OCI-LY7 (cell line): ENCODE data around the gene SLC29A3. TPM values are rescaled to one million over a fixed set of nuclear protein-coding genes. Genes with fewer than 3 reads are reported as not detected.

Source experiments
- BruUV-seq: library from RNA; stranded (reverse); fragments of 400-500 nt; replicated peaks from 2 replicates; lab custom pipeline; 2021; lab: Mats Ljungman, UMichigan
- CTCF ChIA-PET: fragments of 300-600 bp; sonication (Branson Sonifier 250); formaldehyde crosslinking; loops from one replicate; lab custom pipeline; 2022; ENCODE audit warnings: antibody characterized with exemption; ENCODE audit not compliant: unreplicated experiment; lab: Charles Lee
- POLR2A ChIA-PET: fragments of 300-600 bp; sonication (Branson Sonifier 250); formaldehyde crosslinking; loops from one replicate; lab custom pipeline; 2022; ENCODE audit warnings: antibody characterized with exemption; lab: Charles Lee
- DNase-seq: peaks from one replicate; pipeline ENCODE4 v3.0.0-alpha.2; 2015; ENCODE audit warnings: low spot score
- H2AFZ ChIP-seq: fragments of 200-600 bp; sonication (generic), shearing (Covaris generic); 2 replicates; pipeline ENCODE4 v1.6.1; 2014; ENCODE audit warnings: mild to moderate bottlenecking, antibody characterized with exemption, low read length, moderate library complexity
- H3K27ac ChIP-seq: fragments of 200-600 bp; sonication (generic); 2 replicates; pipeline ENCODE4 v1.5.1; 2014; ENCODE audit warnings: mixed run types, low read depth, mild to moderate bottlenecking, moderate library complexity, low read length, inconsistent platforms; ENCODE audit not compliant: poor library complexity, severe bottlenecking
- H3K36me3 ChIP-seq: fragments of 200-600 bp; sonication (generic); 2 replicates; pipeline ENCODE4 v1.6.1; 2014; ENCODE audit warnings: mild to moderate bottlenecking, antibody characterized with exemption, low read length, moderate library complexity, mixed read lengths; ENCODE audit not compliant: insufficient read depth
- H3K4me1 ChIP-seq: fragments of 200-600 bp; sonication (generic); 2 replicates; pipeline ENCODE4 v1.5.1; 2014; ENCODE audit warnings: mild to moderate bottlenecking, low read length; ENCODE audit not compliant: insufficient read depth, poor library complexity, severe bottlenecking
- H3K4me2 ChIP-seq: fragments of 200-600 bp; sonication (generic); 2 replicates; pipeline ENCODE4 v1.6.1; 2014; ENCODE audit warnings: mild to moderate bottlenecking, low read length
- H3K4me3 ChIP-seq: fragments of 200-600 bp; sonication (generic); 2 replicates; pipeline ENCODE4 v1.5.1; 2014; ENCODE audit warnings: mild to moderate bottlenecking, low read depth, low read length; ENCODE audit not compliant: poor library complexity, severe bottlenecking
- H3K79me2 ChIP-seq: fragments of 200-600 bp; sonication (generic); 2 replicates; pipeline ENCODE4 v1.6.1; 2016; ENCODE audit warnings: low read depth, mild to moderate bottlenecking, low read length, moderate library complexity, mixed read lengths; ENCODE audit not compliant: insufficient read depth
- H3K9me2 ChIP-seq: fragments of 200-600 bp; sonication (generic); 2 replicates; pipeline ENCODE4 v1.6.1; 2016; ENCODE audit warnings: mild to moderate bottlenecking, low read length, mixed read lengths; ENCODE audit not compliant: insufficient read depth
- H3K9me3 ChIP-seq: fragments of 200-600 bp; sonication (generic); 2 replicates; pipeline ENCODE4 v1.6.1; 2014; ENCODE audit warnings: mild to moderate bottlenecking, mixed run types, low read length, mixed read lengths
- H4K20me1 ChIP-seq: fragments of 200-600 bp; sonication (generic); 2 replicates; pipeline ENCODE4 v1.6.1; 2014; ENCODE audit warnings: mild to moderate bottlenecking, antibody characterized with exemption, low read length, moderate library complexity, mixed read lengths; ENCODE audit not compliant: insufficient read depth
- EZH2phosphoT487 ChIP-seq: fragments of 200-600 bp; sonication (generic); IDR thresholded peaks from 2 replicates; pipeline ENCODE4 v1.6.1; 2018; ENCODE audit warnings: low read depth, borderline replicate concordance, mild to moderate bottlenecking, mixed run types, antibody characterized with exemption, low read length, moderate library complexity, mixed read lengths
- intact Hi-C: fragments of 100-400 bp; cut with micrococcal nuclease; formaldehyde crosslinking; loops from one replicate; pipeline ENCODE4 v1.10.0; 2022; ENCODE audit not compliant: unreplicated experiment
- total RNA-seq, 2 experiments: library from RNA; depleted of rRNA in 1 of 2; stranded (reverse); fragments of >200 nt in 1 of 2; shearing (Covaris generic) in 1 of 2; gene quantifications; 2 replicates each; pipeline ENCODE4 v1.2.3, GENCODE V29; 2014 to 2022
- TF ChIP-seq, protein P1 (sequence below): fragments of 200-600 bp; sonication (generic); conservative IDR thresholded peaks from 2 replicates; pipeline ENCODE4 v1.5.1; 2014; ENCODE audit warnings: mild to moderate bottlenecking, antibody characterized with exemption, low read length, moderate library complexity, mixed read lengths

The SLC29A3 gene
- total RNA-seq, 2 experiments from 2014 or later: 1.7 to 8.2 TPM

- Histone ChIP-seq H3K36me3 (no peaks in the 10 kb centered on the region; the same call in 1 of the 2 replicates), H2AFZ (no peak overlapping the region), H3K4me3 (no peak overlapping the region), H3K9me3 (no peaks in the 10 kb centered on the region), H3K9me2 (no peaks in the 10 kb centered on the region), H4K20me1 (no peaks in the 10 kb centered on the region), H3K79me2 (no peaks in the 10 kb centered on the region), H3K4me2 (no peak overlapping the region), H3K4me1 (no peaks in the 10 kb centered on the region), H3K27ac (no peak overlapping the region)
- no peak for DNase-seq
- intact Hi-C loops: no loop called here
- CTCF ChIA-PET: no interaction called here
- BruUV-seq: no TSS peak
- POLR2A ChIA-PET: no interaction called here
- TF ChIP-seq EZH2phosphoT487: no peak
- TF ChIP-seq, protein P1, sequence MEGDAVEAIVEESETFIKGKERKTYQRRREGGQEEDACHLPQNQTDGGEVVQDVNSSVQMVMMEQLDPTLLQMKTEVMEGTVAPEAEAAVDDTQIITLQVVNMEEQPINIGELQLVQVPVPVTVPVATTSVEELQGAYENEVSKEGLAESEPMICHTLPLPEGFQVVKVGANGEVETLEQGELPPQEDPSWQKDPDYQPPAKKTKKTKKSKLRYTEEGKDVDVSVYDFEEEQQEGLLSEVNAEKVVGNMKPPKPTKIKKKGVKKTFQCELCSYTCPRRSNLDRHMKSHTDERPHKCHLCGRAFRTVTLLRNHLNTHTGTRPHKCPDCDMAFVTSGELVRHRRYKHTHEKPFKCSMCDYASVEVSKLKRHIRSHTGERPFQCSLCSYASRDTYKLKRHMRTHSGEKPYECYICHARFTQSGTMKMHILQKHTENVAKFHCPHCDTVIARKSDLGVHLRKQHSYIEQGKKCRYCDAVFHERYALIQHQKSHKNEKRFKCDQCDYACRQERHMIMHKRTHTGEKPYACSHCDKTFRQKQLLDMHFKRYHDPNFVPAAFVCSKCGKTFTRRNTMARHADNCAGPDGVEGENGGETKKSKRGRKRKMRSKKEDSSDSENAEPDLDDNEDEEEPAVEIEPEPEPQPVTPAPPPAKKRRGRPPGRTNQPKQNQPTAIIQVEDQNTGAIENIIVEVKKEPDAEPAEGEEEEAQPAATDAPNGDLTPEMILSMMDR: no peak
Measured at GRCh38 chr10:71362141-71362540, 43.1 kb downstream of the SLC29A3 start.

DNA sequence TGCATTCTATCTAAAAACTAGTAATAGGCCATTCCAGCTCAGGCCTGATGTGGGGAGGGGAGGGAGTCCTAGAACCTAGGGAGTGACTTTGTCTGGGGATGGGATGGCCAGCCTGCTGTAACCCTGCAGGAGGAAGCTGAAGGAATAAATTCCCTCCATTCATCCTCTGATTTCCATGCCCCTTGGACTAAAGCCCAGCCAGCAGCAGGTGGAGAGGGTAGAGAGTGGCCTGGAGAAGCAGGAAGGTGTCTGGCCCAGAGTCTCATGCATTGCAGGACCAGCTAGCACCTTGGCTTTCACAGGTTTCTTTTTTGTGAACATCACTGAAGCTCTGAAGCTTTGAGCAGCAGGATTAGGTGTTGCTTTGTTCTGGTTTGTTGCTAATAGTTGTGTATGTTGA lies 44.9 kb downstream of the SLC29A3 start:
- H3K4me1 ChIP-seq: peaks cover 7% of the 10 kb centered on the region
- H3K9me2 ChIP-seq: no peaks in the 10 kb centered on the region
- TF ChIP-seq, protein P1: no peak
- no peak for TF ChIP-seq EZH2phosphoT487
- H3K9me3 ChIP-seq: no peaks in the 10 kb centered on the region
- intact Hi-C loops: no loop called here
- no peak overlapping the region for H2AFZ ChIP-seq
- no peaks in the 10 kb centered on the region for H4K20me1 ChIP-seq
- no peaks in the 10 kb centered on the region; the same call in 1 of the 2 replicates for H3K36me3 ChIP-seq
- no peak overlapping the region for H3K27ac ChIP-seq
- no TSS peak for BruUV-seq
- no peak for DNase-seq
- POLR2A ChIA-PET: no interaction called here
- H3K4me3 ChIP-seq: no peak overlapping the region
- H3K4me2 ChIP-seq: no peak overlapping the region
- CTCF ChIA-PET: no interaction called here
- H3K79me2 ChIP-seq: no peaks in the 10 kb centered on the region

DNA sequence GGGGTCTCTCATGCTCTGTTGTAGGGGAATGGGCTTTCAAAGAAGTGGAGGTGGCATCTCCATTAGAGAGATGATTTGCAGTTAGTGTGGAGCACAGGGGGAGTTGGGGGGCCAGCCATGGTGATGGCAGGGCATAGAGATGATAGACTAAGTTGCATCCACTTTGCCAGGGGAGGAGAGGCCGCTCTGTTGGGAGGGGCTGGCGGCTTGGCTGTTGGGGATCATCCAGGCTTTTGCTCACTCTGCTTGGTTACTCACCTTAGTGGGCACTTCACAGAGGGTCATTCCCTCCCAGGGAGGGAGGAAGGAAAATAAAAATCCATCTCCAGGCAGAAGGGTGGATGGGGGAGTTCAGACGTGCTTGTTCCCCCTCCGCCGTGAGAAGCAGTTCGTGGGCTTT lies 46.3 kb downstream of the SLC29A3 start:
- no peak for TF ChIP-seq EZH2phosphoT487
- H3K4me1 ChIP-seq: peaks cover 9% of the 10 kb centered on the region
- H3K4me2 ChIP-seq: no peak overlapping the region
- BruUV-seq: no TSS peak
- DNase-seq: no peak
- ChIA-PET CTCF (interaction anchor here (0.6 kb wide), 1 partner anchor 186 kb away, joined by 3 read pairs; no protein-coding TSS in a partner anchor), POLR2A (interaction anchor here (0.6 kb wide), 1 partner anchor 506 kb away, joined by 7 read pairs; no protein-coding TSS in a partner anchor)
- intact Hi-C loops: no loop called here
- no peaks in the 10 kb centered on the region for H3K9me3 ChIP-seq
- no peaks in the 10 kb centered on the region for H3K9me2 ChIP-seq
- no peaks in the 10 kb centered on the region for H3K79me2 ChIP-seq
- H2AFZ ChIP-seq: no peak overlapping the region
- H4K20me1 ChIP-seq: no peaks in the 10 kb centered on the region
- H3K4me3 ChIP-seq: no peak overlapping the region
- H3K36me3 ChIP-seq: no peaks in the 10 kb centered on the region
- H3K27ac ChIP-seq: no peak overlapping the region
